ENCODE results near the gene SIRT5. TPM values are rescaled to one million over a fixed set of nuclear protein-coding genes. Genes with fewer than 3 reads are reported as not detected.

Gene SIRT5
- polyA plus RNA-seq, 1 donor from 2014 or later, result 15.9 TPM

- H2AFZ ChIP-seq (ENCODE audit: low read depth, low read length), result no peak overlapping the region
- H3K9me2 ChIP-seq (ENCODE audit: insufficient read depth, low read length), result no peaks in the 10 kb centered on the region
- H3K4me3 ChIP-seq (ENCODE audit: low read length), result no peak overlapping the region
- no peaks in the 10 kb centered on the region for H3K9me3 ChIP-seq (ENCODE audit: low read length)
- no peaks in the 10 kb centered on the region for H3K27me3 ChIP-seq (ENCODE audit: insufficient read depth, low read depth, low read length)
- peaks cover 16% of the 10 kb centered on the region for H3K36me3 ChIP-seq (ENCODE audit: insufficient read depth, low read length)
- H3K79me2 ChIP-seq (replicated peaks; ENCODE audit: insufficient read depth, low read length), result no peaks in the 10 kb centered on the region
- no peaks in the 10 kb centered on the region for H3F3A ChIP-seq (ENCODE audit: insufficient read depth, low read length, poor library complexity, severe bottlenecking)
- H4K20me1 ChIP-seq (ENCODE audit: insufficient read depth), result no peaks in the 10 kb centered on the region
- no peak overlapping the region for H3K9ac ChIP-seq (ENCODE audit: low read length)
- no peak overlapping the region for H3K27ac ChIP-seq (ENCODE audit: low read length)
- no peak overlapping the region for H3K4me2 ChIP-seq (ENCODE audit: low read length)
- TF ChIP-seq CTCF (IDR thresholded peaks at IDR 0.05; ENCODE audit: poor library complexity, severe bottlenecking), result no peak
Observed at GRCh38 chr6:13635948-13636658, 61.7 kb downstream of the SIRT5 start.

DNA sequence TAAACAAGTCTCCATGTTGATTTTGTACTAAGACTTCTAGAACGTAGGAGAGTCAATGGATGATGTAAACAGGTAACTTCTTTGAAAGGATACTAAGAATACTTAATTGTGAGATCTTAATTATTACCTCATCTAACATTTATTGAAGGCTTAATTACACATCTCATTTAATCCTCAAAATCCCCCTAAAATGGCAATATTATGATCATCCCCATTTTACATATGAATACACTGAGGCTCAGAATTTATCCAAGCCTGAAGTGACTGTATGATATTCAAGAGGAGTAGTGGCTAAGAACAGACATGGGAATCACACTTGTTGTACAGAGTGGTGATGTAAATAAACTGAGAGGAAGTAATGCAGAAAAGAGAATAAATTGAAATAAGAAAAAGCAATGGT lies 63.6 kb downstream of the SIRT5 start:
- no peak overlapping the region for H3K9ac ChIP-seq (ENCODE audit: low read length)
- TF ChIP-seq MXI1 (conservative IDR thresholded peaks at IDR 0.05; ENCODE audit: poor library complexity, severe bottlenecking) (no peak), EZH2 (IDR thresholded peaks at IDR 0.05; ENCODE audit: borderline replicate concordance, insufficient read depth, low read length, poor library complexity, severe bottlenecking) (no peak), RAD21 (conservative IDR thresholded peaks at IDR 0.05) (no peak), SMC3 (conservative IDR thresholded peaks at IDR 0.05; ENCODE audit: poor library complexity) (no peak), REST (IDR thresholded peaks at IDR 0.05; ENCODE audit: borderline replicate concordance) (no peak), CTCF (IDR thresholded peaks at IDR 0.05; ENCODE audit: poor library complexity, severe bottlenecking) (no peak), POLR2AphosphoS5 (IDR thresholded peaks at IDR 0.05) (no peak), TAF1 (IDR thresholded peaks at IDR 0.05; ENCODE audit: low read depth) (no peak), EP300 (conservative IDR thresholded peaks at IDR 0.05; ENCODE audit: poor library complexity, severe bottlenecking) (no peak)

More for the DNA sequence above, 63.6 kb downstream of the SIRT5 start:
- Histone ChIP-seq H3K4me3 (ENCODE audit: low read length) (no peak overlapping the region), H4K20me1 (ENCODE audit: insufficient read depth) (no peaks in the 10 kb centered on the region), H2AFZ (ENCODE audit: low read depth, low read length) (no peak overlapping the region), H3K9me3 (ENCODE audit: low read length) (no peaks in the 10 kb centered on the region), H3K27ac (ENCODE audit: low read length) (no peak overlapping the region), H3K4me2 (ENCODE audit: low read length) (no peak overlapping the region), H3F3A (ENCODE audit: insufficient read depth, low read length, poor library complexity, severe bottlenecking) (no peaks in the 10 kb centered on the region), H3K27me3 (ENCODE audit: insufficient read depth, low read depth, low read length) (no peaks in the 10 kb centered on the region), H3K36me3 (ENCODE audit: insufficient read depth, low read length) (peaks cover 16% of the 10 kb centered on the region), H3K9me2 (ENCODE audit: insufficient read depth, low read length) (no peaks in the 10 kb centered on the region), H3K79me2 (replicated peaks; ENCODE audit: insufficient read depth, low read length) (no peaks in the 10 kb centered on the region)

All from neural cell (in vitro differentiated cells).